Measurements from ENCODE around the gene CEBPB.
A peak's percentile ranks its signal among the peaks of the same experiment; 100 is the strongest.

Gene CEBPB

GRCh38 chr20:50190251-50191064 is at the start of gene CEBPB:
CEBPB (plus strand) TSS chr20:50190830; CDS start chr20:50191034, 204 bp downstream.
- Histone ChIP-seq H3K79me2 (ENCODE audit: control insufficient read depth, low read length) (peaks cover 27% of the 10 kb centered on the region), H3K9me2 (replicated peaks; ENCODE audit: control insufficient read depth, low read length) (no peaks in the 10 kb centered on the region), H3K9me3 (ENCODE audit: control insufficient read depth, insufficient read depth, low read length) (no peaks in the 10 kb centered on the region), H3K27me3 (ENCODE audit: control insufficient read depth, low read length) (peaks cover 6% of the 10 kb centered on the region), H3K27ac (ENCODE audit: low read depth, low read length) (peak within 1 kb of the TSS; percentile 81), H3F3A (ENCODE audit: control insufficient read depth, insufficient read depth) (no peaks in the 10 kb centered on the region), H3K4me3 (ENCODE audit: low read length) (peak within 1 kb of the TSS; percentile 96), H3K4me1 (ENCODE audit: control insufficient read depth, low read length) (peaks cover 22% of the 10 kb centered on the region), H4K20me1 (ENCODE audit: control insufficient read depth, insufficient read depth, low read depth, low read length) (peaks cover 3% of the 10 kb centered on the region; the same call in 1 of the 2 replicates), H3K4me2 (ENCODE audit: low read length) (peak within 1 kb of the TSS; percentile 85), H3K36me3 (ENCODE audit: control insufficient read depth, low read length) (peaks cover 15% of the 10 kb centered on the region)
- no peak for TF ChIP-seq EZH2phosphoT487 (IDR thresholded peaks at IDR 0.05; ENCODE audit: borderline replicate concordance, low read length)
- TF ChIP-seq, protein P1, sequence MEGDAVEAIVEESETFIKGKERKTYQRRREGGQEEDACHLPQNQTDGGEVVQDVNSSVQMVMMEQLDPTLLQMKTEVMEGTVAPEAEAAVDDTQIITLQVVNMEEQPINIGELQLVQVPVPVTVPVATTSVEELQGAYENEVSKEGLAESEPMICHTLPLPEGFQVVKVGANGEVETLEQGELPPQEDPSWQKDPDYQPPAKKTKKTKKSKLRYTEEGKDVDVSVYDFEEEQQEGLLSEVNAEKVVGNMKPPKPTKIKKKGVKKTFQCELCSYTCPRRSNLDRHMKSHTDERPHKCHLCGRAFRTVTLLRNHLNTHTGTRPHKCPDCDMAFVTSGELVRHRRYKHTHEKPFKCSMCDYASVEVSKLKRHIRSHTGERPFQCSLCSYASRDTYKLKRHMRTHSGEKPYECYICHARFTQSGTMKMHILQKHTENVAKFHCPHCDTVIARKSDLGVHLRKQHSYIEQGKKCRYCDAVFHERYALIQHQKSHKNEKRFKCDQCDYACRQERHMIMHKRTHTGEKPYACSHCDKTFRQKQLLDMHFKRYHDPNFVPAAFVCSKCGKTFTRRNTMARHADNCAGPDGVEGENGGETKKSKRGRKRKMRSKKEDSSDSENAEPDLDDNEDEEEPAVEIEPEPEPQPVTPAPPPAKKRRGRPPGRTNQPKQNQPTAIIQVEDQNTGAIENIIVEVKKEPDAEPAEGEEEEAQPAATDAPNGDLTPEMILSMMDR (IDR thresholded peaks at IDR 0.05; ENCODE audit: low read depth, low read length, poor library complexity, severe bottlenecking): peak; percentile 61

GRCh38 chr20:50141018-50141675 is 49.5 kb upstream of the CEBPB start:
- Histone ChIP-seq H3K4me3 (ENCODE audit: low read length) (no peak overlapping the region), H3K4me1 (ENCODE audit: control insufficient read depth, low read length) (no peaks in the 10 kb centered on the region), H4K20me1 (ENCODE audit: control insufficient read depth, insufficient read depth, low read depth, low read length) (no peaks in the 10 kb centered on the region), H3K4me2 (ENCODE audit: low read length) (no peak overlapping the region), H3F3A (ENCODE audit: control insufficient read depth, insufficient read depth) (no peaks in the 10 kb centered on the region), H3K27me3 (ENCODE audit: control insufficient read depth, low read length) (no peaks in the 10 kb centered on the region), H3K9me2 (replicated peaks; ENCODE audit: control insufficient read depth, low read length) (no peaks in the 10 kb centered on the region), H3K9me3 (ENCODE audit: control insufficient read depth, insufficient read depth, low read length) (no peaks in the 10 kb centered on the region), H3K79me2 (ENCODE audit: control insufficient read depth, low read length) (peaks cover 14% of the 10 kb centered on the region), H3K27ac (ENCODE audit: low read depth, low read length) (no peak overlapping the region), H3K36me3 (ENCODE audit: control insufficient read depth, low read length) (peaks cover 33% of the 10 kb centered on the region)
- TF ChIP-seq, protein P1 (IDR thresholded peaks at IDR 0.05; ENCODE audit: low read depth, low read length, poor library complexity, severe bottlenecking): no peak
- no peak for TF ChIP-seq EZH2phosphoT487 (IDR thresholded peaks at IDR 0.05; ENCODE audit: borderline replicate concordance, low read length)

DNA sequence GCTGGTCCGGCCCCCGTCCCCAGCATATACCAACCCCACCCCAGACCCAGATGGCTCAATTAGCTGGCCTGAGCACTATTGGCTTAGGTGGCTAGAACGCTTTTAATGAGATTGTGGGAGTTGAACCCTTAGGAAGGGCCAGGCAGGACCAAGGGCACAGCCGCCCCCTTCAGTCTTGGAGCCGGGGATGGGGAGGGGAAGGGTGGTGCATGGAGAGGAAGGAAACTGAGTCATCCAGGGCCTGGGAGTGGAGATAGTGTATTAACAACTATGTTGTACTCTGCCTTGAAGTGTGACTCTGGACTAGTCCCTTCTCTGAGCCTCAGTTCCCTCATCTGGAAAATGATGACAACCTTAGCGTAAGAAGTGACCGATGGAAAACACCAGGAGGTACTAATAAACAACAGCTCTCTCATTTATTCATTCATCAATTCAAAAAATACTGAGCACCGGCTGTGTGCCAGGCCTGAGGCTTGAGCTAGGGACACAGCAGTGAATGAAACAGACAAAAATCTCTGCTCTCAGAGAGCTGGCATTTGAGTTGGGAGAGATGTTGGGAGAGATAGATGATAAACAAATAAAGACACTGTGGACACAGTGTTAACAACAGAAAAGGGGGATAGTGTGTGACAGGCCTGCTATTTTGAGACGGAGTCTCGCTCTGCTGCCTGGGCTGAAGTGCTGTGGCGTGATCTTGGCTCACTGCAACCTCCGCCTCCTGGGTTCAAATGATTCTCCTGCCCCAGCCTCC is 48.6 kb upstream of the CEBPB start:
- Histone ChIP-seq H3K27ac (ENCODE audit: low read depth, low read length) (no peak overlapping the region), H3K4me3 (ENCODE audit: low read length) (no peak overlapping the region), H3K79me2 (ENCODE audit: control insufficient read depth, low read length) (peaks cover 22% of the 10 kb centered on the region), H3K27me3 (ENCODE audit: control insufficient read depth, low read length) (no peaks in the 10 kb centered on the region), H3F3A (ENCODE audit: control insufficient read depth, insufficient read depth) (no peaks in the 10 kb centered on the region), H3K4me1 (ENCODE audit: control insufficient read depth, low read length) (peaks cover 8% of the 10 kb centered on the region), H4K20me1 (ENCODE audit: control insufficient read depth, insufficient read depth, low read depth, low read length) (no peaks in the 10 kb centered on the region), H3K9me3 (ENCODE audit: control insufficient read depth, insufficient read depth, low read length) (no peaks in the 10 kb centered on the region), H3K36me3 (ENCODE audit: control insufficient read depth, low read length) (peaks cover 39% of the 10 kb centered on the region), H3K4me2 (ENCODE audit: low read length) (no peak overlapping the region), H3K9me2 (replicated peaks; ENCODE audit: control insufficient read depth, low read length) (no peaks in the 10 kb centered on the region)
- TF ChIP-seq, protein P1 (IDR thresholded peaks at IDR 0.05; ENCODE audit: low read depth, low read length, poor library complexity, severe bottlenecking): no peak
- no peak for TF ChIP-seq EZH2phosphoT487 (IDR thresholded peaks at IDR 0.05; ENCODE audit: borderline replicate concordance, low read length)
